Heart right ventricle (tissue), 16 donors: ENCODE results near the gene ARMC8. TPM values are rescaled to one million over a fixed set of nuclear protein-coding genes. Genes with fewer than 3 reads are reported as not detected.

Experiments
- ATAC-seq, 8 donors: fragments of 200-7000 bp; cut with Tn5 transposase; one replicate each; pipeline ENCODE4 v1.9.1; 2020; ENCODE audit warnings: mild to moderate bottlenecking in 8 of 8, moderate library complexity in 8 of 8, moderate number of reproducible peaks in 1 of 8
- DNase-seq, 2 donors: peaks; one replicate each; pipeline ENCODE4 v3.0.0-alpha.2; 2020
- H3K27ac ChIP-seq, 10 donors: fragments of 200-600 bp; sonication (generic) in 2 of 10; one replicate each; pipeline versions ENCODE4 v1.5.0 to v1.8.0; 2020 to 2022; ENCODE audit warnings: mild to moderate bottlenecking in 3 of 10
- H3K27me3 ChIP-seq, 7 donors: fragments of 200-600 bp; one replicate each; pipeline ENCODE4 v1.8.0; 2021 to 2022; ENCODE audit warnings: mild to moderate bottlenecking in 2 of 7
- H3K36me3 ChIP-seq, 9 donors: fragments of 200-600 bp; sonication (generic) in 1 of 9; one replicate each; pipeline versions ENCODE4 v1.5.0 to v1.8.0; 2020 to 2022; ENCODE audit warnings: mild to moderate bottlenecking in 2 of 9
- H3K4me1 ChIP-seq, 9 donors: fragments of 200-600 bp; sonication (generic) in 1 of 9; one replicate each; pipeline versions ENCODE4 v1.5.0 to v1.8.0; 2020 to 2022; ENCODE audit warnings: mild to moderate bottlenecking in 4 of 9
- H3K4me3 ChIP-seq, 10 donors: fragments of 200-600 bp; sonication (generic) in 2 of 10; one replicate each; pipeline versions ENCODE4 v1.5.0 to v1.8.0; 2020 to 2022; ENCODE audit warnings: mild to moderate bottlenecking in 7 of 10, moderate library complexity in 2 of 10
- H3K9me3 ChIP-seq, 11 donors: fragments of 200-600 bp in 10 of 11; sonication (generic) in 2 of 11; one replicate each; pipeline versions ENCODE4 v1.5.0 to v1.8.0; 2013 to 2022; ENCODE audit warnings: mild to moderate bottlenecking in 2 of 11, control low read depth in 1 of 11, moderate library complexity in 1 of 11
- WGBS, 2 donors: extraction: QIAGEN DNeasy Blood & Tissue Kit; methylation state at CpG; one replicate each; pipeline ENCODE4 v1.1.7; 2013; ENCODE audit warnings: inconsistent platforms in 1 of 2; 5-methylcytosine and 5-hydroxymethylcytosine counted together
- intact Hi-C, 10 donors: fragments of 100-400 bp; cut with DNase I; formaldehyde crosslinking; loops; one replicate each; pipeline versions ENCODE4 v1.11.1 to v1.14.2; 2022
- polyA plus RNA-seq, 2 donors: library from polyadenylated mRNA; stranded (reverse); fragments of 200-250 nt; gene quantifications; one replicate each; pipeline ENCODE4 v1.2.3, GENCODE V29; 2013
- total RNA-seq, 10 donors: library from RNA; stranded (reverse); fragmentation: NEBNext Ultra II Directional in 3 of 10; extraction: Animal tissue kit (Norgen Biotek cat#: 25700) in 3 of 10; gene quantifications; one replicate each; pipeline versions ENCODE4 v1.2.1 to v1.2.4, GENCODE V29; 2021 to 2023
- TF ChIP-seq, protein P1 (sequence below), 9 donors: fragments of 200-600 bp; sonication (generic) in 2 of 9; IDR thresholded peaks; one replicate each; pipeline versions ENCODE4 v1.5.0 to v1.8.0; 2021 to 2022; ENCODE audit warnings: antibody characterized with exemption in 9 of 9, mild to moderate bottlenecking in 5 of 9, moderate library complexity in 1 of 9
- donor health status: Arrhythmogenic right ventricular cardiomyopathy.
- donor health status: ischemic (EF 13 %, LVEDD 7.1; RV severe dilation, severe dysfunction).
- donor health status: healthy with polysubstance abuse.
- donor health status: DM: no; HTN: yes; CAD: no.
- donor health status: DM: no; HTN: no; CAD: no.
- donor health status: ischemic (EF 25% LVEDD 6.9; RV normal size, moderate dysfunction).
- donor health status: ischemic (EF 25% LVEDD 5.7; RV mildly dilated, moderate dysfunction).
- donor health status: healthy.
- donor health status: DM: yes; HTN: yes; CAD: no.
- donor health status: Ischemic cardiomyopathy.
- donor health status: ischemic (EF 35%, LVEDD 5.7; RV mildly dilated, moderate dysfunction).
- donor health status: nonischemic (EF 11% LVEDD 7.7; RV severe dilation, severe dysfunction).
- donor health status: DM: yes; HTN: yes; CAD: no.
- donor health status: PGD.
- donor health status: ischemic (EF 29% LVEDD 5.4; RV normal size, mild dysfunction).
- donor health status: nonischemic (EF 23%, LVEDD 6.1; RV moderate dilation, normal function).

The ARMC8 gene
- total and polyA plus RNA-seq, 12 donors, result 13.8 to 49.3 (median 30.0) TPM

DNA sequence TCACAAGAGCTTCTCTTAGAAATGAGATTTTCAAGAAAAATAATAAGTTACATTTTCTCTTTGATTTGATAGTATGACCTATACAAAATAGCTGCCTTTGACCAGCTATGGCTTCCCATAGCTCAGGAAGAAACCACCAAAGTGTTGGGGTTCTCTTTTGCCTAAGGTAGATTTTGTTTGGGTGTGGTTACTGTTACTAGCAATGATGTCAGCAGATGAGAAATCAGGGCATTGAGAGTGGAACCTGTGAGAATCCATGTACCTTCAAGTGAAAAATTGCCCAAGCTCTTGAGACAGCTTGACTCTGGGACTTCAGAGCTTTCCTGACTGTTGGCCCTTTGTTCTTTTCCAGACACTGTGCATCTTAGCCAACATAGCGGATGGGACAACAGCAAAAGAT is 97.0 kb downstream of the ARMC8 start:
- intact Hi-C loops, result no loop called here
- TF ChIP-seq, protein P1, sequence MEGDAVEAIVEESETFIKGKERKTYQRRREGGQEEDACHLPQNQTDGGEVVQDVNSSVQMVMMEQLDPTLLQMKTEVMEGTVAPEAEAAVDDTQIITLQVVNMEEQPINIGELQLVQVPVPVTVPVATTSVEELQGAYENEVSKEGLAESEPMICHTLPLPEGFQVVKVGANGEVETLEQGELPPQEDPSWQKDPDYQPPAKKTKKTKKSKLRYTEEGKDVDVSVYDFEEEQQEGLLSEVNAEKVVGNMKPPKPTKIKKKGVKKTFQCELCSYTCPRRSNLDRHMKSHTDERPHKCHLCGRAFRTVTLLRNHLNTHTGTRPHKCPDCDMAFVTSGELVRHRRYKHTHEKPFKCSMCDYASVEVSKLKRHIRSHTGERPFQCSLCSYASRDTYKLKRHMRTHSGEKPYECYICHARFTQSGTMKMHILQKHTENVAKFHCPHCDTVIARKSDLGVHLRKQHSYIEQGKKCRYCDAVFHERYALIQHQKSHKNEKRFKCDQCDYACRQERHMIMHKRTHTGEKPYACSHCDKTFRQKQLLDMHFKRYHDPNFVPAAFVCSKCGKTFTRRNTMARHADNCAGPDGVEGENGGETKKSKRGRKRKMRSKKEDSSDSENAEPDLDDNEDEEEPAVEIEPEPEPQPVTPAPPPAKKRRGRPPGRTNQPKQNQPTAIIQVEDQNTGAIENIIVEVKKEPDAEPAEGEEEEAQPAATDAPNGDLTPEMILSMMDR (IDR thresholded peaks at IDR 0.05), result no peak
- Histone ChIP-seq H3K27me3 (no peaks in the 10 kb centered on the region), H3K36me3 (peaks cover 0 to 80% (median 29%) of the 10 kb centered on the region in 9 donors), H3K4me1 (no peaks in the 10 kb centered on the region), H3K4me3 (no peak overlapping the region), H3K9me3 (no peaks in the 10 kb centered on the region), H3K27ac (no peak overlapping the region)
- WGBS, 2 donors, result 100% methylated on average over 1 of the region's 1 CpG
- no peak for ATAC-seq
- no peak for DNase-seq

DNA sequence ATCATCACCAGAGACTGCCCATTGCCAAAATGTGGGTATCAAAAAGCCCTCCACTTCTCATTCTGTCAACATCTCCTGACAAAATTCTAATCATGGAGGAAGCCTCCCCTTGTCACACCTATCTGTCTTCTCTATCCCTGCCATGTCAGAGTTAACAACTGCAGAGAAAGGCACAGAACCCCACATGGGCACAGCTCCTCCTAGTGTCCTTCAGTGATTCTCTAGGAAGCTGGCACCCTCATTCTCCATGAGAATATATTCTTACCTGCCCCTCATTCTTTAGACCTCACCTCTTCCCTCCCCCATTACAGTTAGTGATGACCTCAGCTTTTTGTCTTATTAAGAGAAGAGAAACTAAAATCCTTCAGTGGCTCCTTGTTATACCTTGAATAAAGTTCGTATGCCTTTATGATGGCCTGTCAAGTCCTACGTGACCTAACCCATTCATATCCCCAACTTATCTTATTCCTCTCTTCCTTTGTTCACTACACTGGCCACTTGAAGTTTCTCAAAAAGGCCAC is 97.9 kb downstream of the ARMC8 start:
- DNase-seq, result no peak
- Histone ChIP-seq H3K36me3 (peaks cover 0 to 83% (median 39%) of the 10 kb centered on the region in 9 donors), H3K27ac (no peak overlapping the region), H3K9me3 (no peaks in the 10 kb centered on the region), H3K4me3 (no peak overlapping the region), H3K4me1 (no peaks in the 10 kb centered on the region), H3K27me3 (no peaks in the 10 kb centered on the region)
- ATAC-seq, result no peak
- intact Hi-C loops, result no loop called here
- TF ChIP-seq, protein P1 (IDR thresholded peaks at IDR 0.05), result no peak
- 93 to 97% methylated on average over 2 of the region's 2 CpGs for WGBS, 2 donors

DNA sequence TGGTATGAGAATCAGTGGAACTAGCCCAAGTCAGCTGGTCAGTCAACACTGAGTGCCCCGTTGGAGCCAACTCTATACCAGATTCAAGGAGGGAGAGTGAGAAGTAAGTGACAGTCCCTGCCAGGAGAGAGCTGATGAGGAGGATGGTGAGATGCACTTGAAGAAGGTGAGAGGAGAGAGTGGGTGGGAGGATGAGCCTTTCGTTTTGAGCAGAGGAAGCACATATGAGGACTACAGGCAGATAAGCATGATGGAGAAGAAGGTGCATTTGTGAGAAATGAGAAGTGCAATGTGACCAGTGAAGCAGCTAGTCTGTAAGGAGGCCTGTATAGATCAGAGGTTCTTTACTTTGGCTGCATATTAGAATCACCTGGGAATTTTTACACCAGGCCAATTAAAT is 102.2 kb downstream of the ARMC8 start:
- Histone ChIP-seq H3K4me3 (no peak overlapping the region), H3K27me3 (no peaks in the 10 kb centered on the region), H3K27ac (no peak overlapping the region), H3K36me3 (peaks cover 0 to 100% (median 54%) of the 10 kb centered on the region in 9 donors), H3K4me1 (no peaks in the 10 kb centered on the region), H3K9me3 (no peaks in the 10 kb centered on the region)
- TF ChIP-seq, protein P1 (IDR thresholded peaks at IDR 0.05), result no peak
- ATAC-seq (no peak), DNase-seq (no peak)
- intact Hi-C loops, result no loop called here
- 83 to 96% methylated on average over 2 of the region's 2 CpGs for WGBS, 2 donors

DNA sequence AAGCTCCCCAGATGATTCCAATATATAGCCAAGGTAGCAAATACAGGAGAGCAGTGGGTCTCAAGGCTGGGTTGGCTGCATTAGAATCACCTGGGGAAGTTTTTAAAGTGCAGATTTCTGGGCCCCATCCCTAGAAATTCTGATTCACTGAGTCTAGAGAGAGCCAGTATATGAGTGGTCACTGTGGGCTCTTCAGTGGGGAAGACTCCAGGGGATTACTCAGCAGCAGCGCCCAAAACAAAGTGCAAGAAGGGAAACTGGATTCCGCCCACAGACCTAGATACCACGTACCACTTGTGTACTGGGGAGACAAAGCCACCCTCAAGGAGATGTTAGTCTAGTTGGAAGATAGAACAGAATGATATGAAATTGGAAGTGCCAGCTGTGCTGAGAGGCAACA is 102.6 kb downstream of the ARMC8 start:
- no peaks in the 10 kb centered on the region for H3K4me1 ChIP-seq
- peaks cover 0 to 100% (median 49%) of the 10 kb centered on the region in 9 donors for H3K36me3 ChIP-seq
- WGBS, 2 donors, result 95 to 99% methylated on average over 3 of the region's 3 CpGs
- no peak overlapping the region for H3K27ac ChIP-seq
- H3K27me3 ChIP-seq, result no peaks in the 10 kb centered on the region
- intact Hi-C loops, result no loop called here
- no peak for DNase-seq
- no peak overlapping the region for H3K4me3 ChIP-seq
- TF ChIP-seq, protein P1 (IDR thresholded peaks at IDR 0.05), result no peak
- H3K9me3 ChIP-seq, result no peaks in the 10 kb centered on the region
- no peak for ATAC-seq
